ENCODE measurements around the gene GPR52. TPM values are rescaled to one million over a fixed set of nuclear protein-coding genes. Genes with fewer than 3 reads are reported as not detected.

The GPR52 gene
- total RNA-seq, 4 donors from 2014 or later = 0.75 to 2.9 TPM; not detected in 2

- ATAC-seq (no peak), DNase-seq (no peak)
- TF ChIP-seq CTCF (IDR thresholded peaks at IDR 0.05 in 4 of 5, conservative IDR thresholded peaks at IDR 0.05 in 1 of 5) = no peak
- TF ChIP-seq POLR2A (IDR thresholded peaks at IDR 0.05) = no peak
- in situ Hi-C loops (cut with MboI; ENCODE audit: low sequenced_read_pairs in 4 of 4) (no loop called here), intact Hi-C loops (cut with DNase I; ENCODE audit: low total_unique reads) (no loop called here)
- Histone ChIP-seq H3K4me1 (no peaks in the 10 kb centered on the region), H3K27me3 (no peaks in the 10 kb centered on the region), H3K4me3 (no peak overlapping the region), H3K27ac (no peak overlapping the region), H3K36me3 (no peaks in the 10 kb centered on the region), H3K9me3 (no peaks in the 10 kb centered on the region)
Measured at GRCh38 chr1:174448974-174449373, 1.2 kb downstream of the GPR52 start.

GRCh38 chr1:174451408-174451807 is 3.6 kb downstream of the GPR52 start:
- TF ChIP-seq CTCF (IDR thresholded peaks at IDR 0.05 in 4 of 5, conservative IDR thresholded peaks at IDR 0.05 in 1 of 5) (no peak), POLR2A (IDR thresholded peaks at IDR 0.05) (no peak)
- ATAC-seq = no peak
- Histone ChIP-seq H3K27me3 (no peaks in the 10 kb centered on the region), H3K4me1 (no peaks in the 10 kb centered on the region), H3K4me3 (no peak overlapping the region), H3K9me3 (no peaks in the 10 kb centered on the region), H3K27ac (no peak overlapping the region), H3K36me3 (no peaks in the 10 kb centered on the region)
- in situ Hi-C loops (cut with MboI; ENCODE audit: low sequenced_read_pairs in 4 of 4) = no loop called here
- DNase-seq = no peak
- intact Hi-C loops (cut with DNase I; ENCODE audit: low total_unique reads) = no loop called here

GRCh38 chr1:174465855-174466254 is 18.1 kb downstream of the GPR52 start:
- in situ Hi-C loops (cut with MboI; ENCODE audit: low sequenced_read_pairs in 4 of 4) = no loop called here
- intact Hi-C loops (cut with DNase I; ENCODE audit: low total_unique reads) = no loop called here
- Histone ChIP-seq H3K4me3 (no peak overlapping the region), H3K27ac (no peak overlapping the region), H3K4me1 (no peaks in the 10 kb centered on the region), H3K36me3 (no peaks in the 10 kb centered on the region), H3K27me3 (no peaks in the 10 kb centered on the region), H3K9me3 (no peaks in the 10 kb centered on the region)
- no peak for DNase-seq
- no peak for TF ChIP-seq POLR2A (IDR thresholded peaks at IDR 0.05)
- TF ChIP-seq CTCF (IDR thresholded peaks at IDR 0.05 in 4 of 5, conservative IDR thresholded peaks at IDR 0.05 in 1 of 5) = no peak
- ATAC-seq = no peak

- in situ Hi-C loops (cut with MboI; ENCODE audit: low sequenced_read_pairs in 4 of 4) = no loop called here
- no peak for ATAC-seq
- DNase-seq = no peak
- TF ChIP-seq POLR2A (IDR thresholded peaks at IDR 0.05) (no peak), CTCF (IDR thresholded peaks at IDR 0.05 in 4 of 5, conservative IDR thresholded peaks at IDR 0.05 in 1 of 5) (no peak)
- Histone ChIP-seq H3K4me1 (no peaks in the 10 kb centered on the region), H3K27ac (no peak overlapping the region), H3K36me3 (no peaks in the 10 kb centered on the region), H3K27me3 (no peaks in the 10 kb centered on the region), H3K4me3 (no peak overlapping the region), H3K9me3 (no peaks in the 10 kb centered on the region)
- intact Hi-C loops (cut with DNase I; ENCODE audit: low total_unique reads) = no loop called here
Measured at GRCh38 chr1:174466607-174467006, 18.8 kb downstream of the GPR52 start.

GRCh38 chr1:174469052-174469451 is 21.3 kb downstream of the GPR52 start:
- H3K4me1 ChIP-seq = no peaks in the 10 kb centered on the region
- intact Hi-C loops (cut with DNase I; ENCODE audit: low total_unique reads) (no loop called here), in situ Hi-C loops (cut with MboI; ENCODE audit: low sequenced_read_pairs in 4 of 4) (no loop called here)
- H3K27me3 ChIP-seq = no peaks in the 10 kb centered on the region
- H3K36me3 ChIP-seq = no peaks in the 10 kb centered on the region
- ATAC-seq = no peak
- DNase-seq = no peak
- no peak overlapping the region for H3K27ac ChIP-seq
- TF ChIP-seq POLR2A (IDR thresholded peaks at IDR 0.05) = no peak
- no peak for TF ChIP-seq CTCF (IDR thresholded peaks at IDR 0.05 in 4 of 5, conservative IDR thresholded peaks at IDR 0.05 in 1 of 5)
- no peaks in the 10 kb centered on the region for H3K9me3 ChIP-seq
- H3K4me3 ChIP-seq = no peak overlapping the region

Measured in gastrocnemius medialis (tissue), 4 donors.